ENCODE data around the gene MKRN1. TPM values are rescaled to one million over a fixed set of nuclear protein-coding genes. Genes with fewer than 3 reads are reported as not detected.

MKRN1 gene
- total RNA-seq: 100 to 1,000 TPM; 135 to 163 TPM
- 77.2 TPM for polyA plus RNA-seq (2013, experiment 1 of 2)
- polyA plus RNA-seq (2013, experiment 2 of 2): 67.4 TPM
- long read RNA-seq, experiment 1, transcript MKRN1-201 (8 exons, 3,151 nt): major isoform, 14 of 49 reads
- long read RNA-seq, experiment 1, transcript MKRN1-202 (5 exons, 1,601 nt): minor isoform, 7 of 49 reads
- long read RNA-seq, experiment 1, partial matches to known transcripts: 10 of 49 reads
- long read RNA-seq, experiment 1, other reads (novel, unspliced or antisense): 17 of 49 reads
- long read RNA-seq, experiment 2, transcript MKRN1-201 (8 exons, 3,151 nt): major isoform, 213 of 297 reads
- long read RNA-seq, experiment 2, transcript MKRN1-202 (5 exons, 1,601 nt): minor isoform, 34 of 297 reads
- long read RNA-seq, experiment 2, partial matches to known transcripts: 16 of 297 reads
- long read RNA-seq, experiment 2, other reads (novel, unspliced or antisense): 32 of 297 reads
- long read RNA-seq, experiment 3, transcript MKRN1-201 (8 exons, 3,151 nt): major isoform, 95 of 157 reads
- long read RNA-seq, experiment 3, transcript MKRN1-202 (5 exons, 1,601 nt): minor isoform, 10 of 157 reads
- long read RNA-seq, experiment 3, partial matches to known transcripts: 15 of 157 reads
- long read RNA-seq, experiment 3, other reads (novel, unspliced or antisense): 34 of 157 reads
- long read RNA-seq, experiment 4, transcript MKRN1-201 (8 exons, 3,151 nt): minor isoform, 9 of 89 reads
- long read RNA-seq, experiment 4, transcript MKRN1-205 (4 exons, 583 nt): major isoform, 13 of 89 reads
- long read RNA-seq, experiment 4, partial matches to known transcripts: 25 of 89 reads
- long read RNA-seq, experiment 4, other reads (novel, unspliced or antisense): 38 of 89 reads

GRCh38 chr7:140479062-140479738, at the start of gene MKRN1:
Gene MKRN1, minus strand, starts transcription at chr7:140479505. Its CDS starts 161 bp downstream, at chr7:140479344.
- peak within 1 kb of the TSS; percentile 88 for H3K4me3 ChIP-seq (ENCODE audit: low read length)
- H3K27me3 Mint-ChIP-seq (ENCODE audit: insufficient read depth): no peaks in the 10 kb centered on the region
- WGBS, 2 experiments (ENCODE audit: insufficient coverage in 1 of 2, insufficient read length in 1 of 2): 0% methylated on average over 10 to 71 of the region's 71 CpGs

GRCh38 chr7:140526787-140527664, 47.7 kb upstream of the MKRN1 start:
- DNase-seq: no peak
- Histone ChIP-seq H3K9me3 (ENCODE audit: control insufficient read depth, low read length) (no peaks in the 10 kb centered on the region), H3K27me3 (ENCODE audit: control insufficient read depth, insufficient read depth, low read length, poor library complexity, severe bottlenecking) (no peaks in the 10 kb centered on the region), H3K4me3 (ENCODE audit: low read length) (no peak overlapping the region), H3K27ac (ENCODE audit: low read depth, low read length) (peak overlapping the region; percentile 24), H3K9ac (ENCODE audit: extremely low read depth, low read length, poor library complexity, severe bottlenecking) (no peak overlapping the region), H3K4me1 (ENCODE audit: control insufficient read depth, insufficient read depth, low read length) (no peaks in the 10 kb centered on the region), H3K36me3 (ENCODE audit: control insufficient read depth, insufficient read depth, low read length) (peaks cover 5% of the 10 kb centered on the region)
- Mint-ChIP-seq H3K27ac (no peak overlapping the region), H3K4me1 (no peaks in the 10 kb centered on the region), H3K27me3 (ENCODE audit: insufficient read depth) (no peaks in the 10 kb centered on the region), H3K36me3 (ENCODE audit: low read depth) (peaks cover 9% of the 10 kb centered on the region), H3K9me3 (no peaks in the 10 kb centered on the region), H3K4me3 (no peak overlapping the region)
- WGBS, 2 experiments (ENCODE audit: insufficient coverage in 1 of 2, insufficient read length in 1 of 2): 90 to 92% methylated on average over 25 to 31 of the region's 31 CpGs
- TF ChIP-seq CTCF (conservative IDR thresholded peaks at IDR 0.05): no peak

More at GRCh38 chr7:140479062-140479738, at the start of gene MKRN1:
- TF ChIP-seq CTCF (conservative IDR thresholded peaks at IDR 0.05): no peak
- Mint-ChIP-seq H3K36me3 (ENCODE audit: low read depth) (peaks cover 3% of the 10 kb centered on the region), H3K9me3 (no peaks in the 10 kb centered on the region), H3K4me3 (peak within 1 kb of the TSS; percentile 96), H3K4me1 (peaks cover 29% of the 10 kb centered on the region), H3K27ac (peak within 1 kb of the TSS; percentile 99)
- no peaks in the 10 kb centered on the region for H3K4me1 ChIP-seq (ENCODE audit: control insufficient read depth, insufficient read depth, low read length)
- H3K27me3 ChIP-seq (ENCODE audit: control insufficient read depth, insufficient read depth, low read length, poor library complexity, severe bottlenecking): no peaks in the 10 kb centered on the region
- peak; percentile 99 for DNase-seq
- peaks cover 5% of the 10 kb centered on the region for H3K36me3 ChIP-seq (ENCODE audit: control insufficient read depth, insufficient read depth, low read length)
- no peaks in the 10 kb centered on the region for H3K9me3 ChIP-seq (ENCODE audit: control insufficient read depth, low read length)
- peak within 1 kb of the TSS; percentile 95 for H3K27ac ChIP-seq (ENCODE audit: low read depth, low read length)
- peak within 1 kb of the TSS; percentile 91 for H3K9ac ChIP-seq (ENCODE audit: extremely low read depth, low read length, poor library complexity, severe bottlenecking)

Data from endodermal cell (in vitro differentiated cells).